ENCODE measurements around the gene C2CD2. TPM values are rescaled to one million over a fixed set of nuclear protein-coding genes. Genes with fewer than 3 reads are reported as not detected.

Gene C2CD2
- polyA plus RNA-seq, 1 donor (not counting 4 experiments of a cell fraction or from before 2014, with no cell fraction given) = 39.9 TPM

DNA sequence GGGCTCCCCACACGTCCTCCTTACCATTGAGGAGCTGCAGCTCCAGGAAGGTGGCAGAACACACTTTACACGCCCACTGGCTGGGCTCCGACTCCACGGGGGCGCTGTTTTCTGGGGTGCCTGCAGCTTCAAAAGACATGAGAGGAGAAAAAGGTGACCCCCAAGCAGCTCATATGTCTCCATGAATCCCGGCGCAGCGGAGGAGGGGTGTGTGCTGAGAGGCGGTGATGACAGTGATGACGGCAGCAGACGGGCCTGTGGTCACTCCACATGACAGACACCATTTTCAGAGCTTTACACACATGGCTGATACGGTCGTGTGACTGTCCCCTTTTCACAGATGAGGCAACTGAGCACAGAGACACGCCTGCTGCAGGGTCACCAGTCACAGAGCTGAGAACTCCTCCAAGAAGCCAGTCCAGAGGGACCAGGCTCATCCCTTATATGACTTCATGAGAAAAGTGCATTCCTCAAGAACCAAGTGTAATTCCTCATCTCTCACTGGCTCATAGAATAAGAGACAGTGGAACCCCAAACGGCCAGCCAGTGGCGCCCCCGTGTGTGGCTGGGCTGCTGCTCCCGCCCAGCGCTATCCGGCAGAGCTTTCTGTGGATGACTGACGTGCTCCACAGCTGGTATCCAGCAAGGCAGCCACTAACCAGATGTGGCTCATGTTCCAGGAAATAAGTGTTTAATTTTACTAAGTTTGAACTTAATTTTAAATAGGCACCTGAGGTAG, 106.6 kb downstream of the C2CD2 start:
- peaks cover 6% of the 10 kb centered on the region in 2 experiments for H3K36me3 ChIP-seq (ENCODE audit: control insufficient read depth in 2 of 2, extremely low read depth in 1 of 2, insufficient read depth in 2 of 2, low read length in 2 of 2)
- dilution Hi-C loops (cut with MboI; ENCODE audit: extremely low pct_ligation_motif_present, low sequenced_read_pairs) = no loop called here
- no peaks in the 10 kb centered on the region for H4K20me1 ChIP-seq (ENCODE audit: control insufficient read depth, extremely low read depth, insufficient read depth, low read length)
- no peak for DNase-seq (ENCODE audit: low read depth, low spot score)
- H3K27ac ChIP-seq (ENCODE audit: control insufficient read depth, insufficient read depth, low read length) = no peak overlapping the region
- H3K9me3 ChIP-seq (ENCODE audit: control insufficient read depth, low read depth, low read length) = no peaks in the 10 kb centered on the region
- no peak for FAIRE-seq
- no peaks in the 10 kb centered on the region for H3K4me1 ChIP-seq (ENCODE audit: control insufficient read depth, extremely low read depth, insufficient read depth, low read length)
- no peak overlapping the region for H3K9ac ChIP-seq (ENCODE audit: control insufficient read depth, extremely low read depth, insufficient read depth, low read length)
- no peaks in the 10 kb centered on the region for H3K9me1 ChIP-seq (ENCODE audit: control insufficient read depth, extremely low read depth, insufficient read depth, low read length)
- TF ChIP-seq, protein P1, sequence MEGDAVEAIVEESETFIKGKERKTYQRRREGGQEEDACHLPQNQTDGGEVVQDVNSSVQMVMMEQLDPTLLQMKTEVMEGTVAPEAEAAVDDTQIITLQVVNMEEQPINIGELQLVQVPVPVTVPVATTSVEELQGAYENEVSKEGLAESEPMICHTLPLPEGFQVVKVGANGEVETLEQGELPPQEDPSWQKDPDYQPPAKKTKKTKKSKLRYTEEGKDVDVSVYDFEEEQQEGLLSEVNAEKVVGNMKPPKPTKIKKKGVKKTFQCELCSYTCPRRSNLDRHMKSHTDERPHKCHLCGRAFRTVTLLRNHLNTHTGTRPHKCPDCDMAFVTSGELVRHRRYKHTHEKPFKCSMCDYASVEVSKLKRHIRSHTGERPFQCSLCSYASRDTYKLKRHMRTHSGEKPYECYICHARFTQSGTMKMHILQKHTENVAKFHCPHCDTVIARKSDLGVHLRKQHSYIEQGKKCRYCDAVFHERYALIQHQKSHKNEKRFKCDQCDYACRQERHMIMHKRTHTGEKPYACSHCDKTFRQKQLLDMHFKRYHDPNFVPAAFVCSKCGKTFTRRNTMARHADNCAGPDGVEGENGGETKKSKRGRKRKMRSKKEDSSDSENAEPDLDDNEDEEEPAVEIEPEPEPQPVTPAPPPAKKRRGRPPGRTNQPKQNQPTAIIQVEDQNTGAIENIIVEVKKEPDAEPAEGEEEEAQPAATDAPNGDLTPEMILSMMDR (optimal IDR thresholded peaks at IDR 0.05 in 1 of 3, IDR thresholded peaks at IDR 0.05 in 1 of 3, conservative IDR thresholded peaks at IDR 0.05 in 1 of 3; ENCODE audit: extremely low read depth in 1 of 3, insufficient read depth in 2 of 3, low read length in 3 of 3) = no peak
- no peak for TF ChIP-seq EZH2 (IDR thresholded peaks at IDR 0.05; ENCODE audit: low read length)
- no peak overlapping the region for H2AFZ ChIP-seq (ENCODE audit: control insufficient read depth, low read length)
- H3K27me3 ChIP-seq (ENCODE audit: control insufficient read depth, extremely low read depth, insufficient read depth, low read length) = no peaks in the 10 kb centered on the region
- no peak overlapping the region for H3K4me2 ChIP-seq (ENCODE audit: control insufficient read depth, extremely low read depth, insufficient read depth, low read depth, low read length)
- H3K79me2 ChIP-seq (ENCODE audit: control insufficient read depth, insufficient read depth, low read length) = no peaks in the 10 kb centered on the region
- H3K4me3 ChIP-seq (ENCODE audit: control insufficient read depth in 2 of 3, extremely low read depth in 1 of 3, insufficient read depth in 2 of 3, low read depth in 1 of 3, low read length in 3 of 3) = no peak overlapping the region

DNA sequence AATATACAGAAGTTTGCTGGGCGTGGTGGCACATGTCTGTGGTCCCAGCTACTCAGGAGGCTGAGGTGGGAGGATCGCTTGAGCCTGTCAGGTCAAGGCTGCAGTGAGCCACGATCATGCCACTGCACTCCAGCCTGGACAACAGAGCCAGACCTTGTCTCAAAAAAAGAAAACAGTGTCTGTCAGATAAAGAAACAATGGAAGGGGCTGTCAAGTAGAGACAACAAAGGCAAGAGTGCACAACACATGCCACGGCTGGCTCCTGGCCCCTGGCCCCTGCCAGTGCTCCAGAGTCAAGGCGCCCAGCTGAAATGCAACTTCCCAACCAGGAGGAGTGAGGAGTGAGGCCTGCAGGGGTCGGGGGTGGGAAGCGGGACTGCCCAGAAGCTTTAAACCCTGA, 107.3 kb downstream of the C2CD2 start:
- peaks cover 6% of the 10 kb centered on the region in 2 experiments for H3K36me3 ChIP-seq (ENCODE audit: control insufficient read depth in 2 of 2, extremely low read depth in 1 of 2, insufficient read depth in 2 of 2, low read length in 2 of 2)
- H3K79me2 ChIP-seq (ENCODE audit: control insufficient read depth, insufficient read depth, low read length) = no peaks in the 10 kb centered on the region
- no peaks in the 10 kb centered on the region for H3K27me3 ChIP-seq (ENCODE audit: control insufficient read depth, extremely low read depth, insufficient read depth, low read length)
- no peak for TF ChIP-seq EZH2 (IDR thresholded peaks at IDR 0.05; ENCODE audit: low read length)
- TF ChIP-seq, protein P1 (optimal IDR thresholded peaks at IDR 0.05 in 1 of 3, IDR thresholded peaks at IDR 0.05 in 1 of 3, conservative IDR thresholded peaks at IDR 0.05 in 1 of 3; ENCODE audit: extremely low read depth in 1 of 3, insufficient read depth in 2 of 3, low read length in 3 of 3) = no peak
- no peak overlapping the region for H3K27ac ChIP-seq (ENCODE audit: control insufficient read depth, insufficient read depth, low read length)
- H2AFZ ChIP-seq (ENCODE audit: control insufficient read depth, low read length) = no peak overlapping the region
- H3K4me1 ChIP-seq (ENCODE audit: control insufficient read depth, extremely low read depth, insufficient read depth, low read length) = no peaks in the 10 kb centered on the region
- H3K9ac ChIP-seq (ENCODE audit: control insufficient read depth, extremely low read depth, insufficient read depth, low read length) = no peak overlapping the region
- FAIRE-seq (no peak), DNase-seq (ENCODE audit: low read depth, low spot score) (no peak)
- dilution Hi-C loops (cut with MboI; ENCODE audit: extremely low pct_ligation_motif_present, low sequenced_read_pairs) = no loop called here
- H3K9me1 ChIP-seq (ENCODE audit: control insufficient read depth, extremely low read depth, insufficient read depth, low read length) = no peaks in the 10 kb centered on the region
- no peaks in the 10 kb centered on the region for H3K9me3 ChIP-seq (ENCODE audit: control insufficient read depth, low read depth, low read length)
- no peak overlapping the region for H3K4me2 ChIP-seq (ENCODE audit: control insufficient read depth, extremely low read depth, insufficient read depth, low read depth, low read length)
- H4K20me1 ChIP-seq (ENCODE audit: control insufficient read depth, extremely low read depth, insufficient read depth, low read length) = no peaks in the 10 kb centered on the region
- H3K4me3 ChIP-seq (ENCODE audit: control insufficient read depth in 2 of 3, extremely low read depth in 1 of 3, insufficient read depth in 2 of 3, low read depth in 1 of 3, low read length in 3 of 3) = no peak overlapping the region
